GM21515 (cell line): Measurements from ENCODE around the gene TMF1.
A peak's percentile ranks its signal among the peaks of the same experiment; 100 is the strongest.

Source experiments
- ATAC-seq: cut with Tn5 transposase; IDR thresholded peaks from one replicate; pipeline ENCODE4 v1.9.1; 2021; ENCODE audit not compliant: unreplicated experiment

TMF1 gene, protein sequence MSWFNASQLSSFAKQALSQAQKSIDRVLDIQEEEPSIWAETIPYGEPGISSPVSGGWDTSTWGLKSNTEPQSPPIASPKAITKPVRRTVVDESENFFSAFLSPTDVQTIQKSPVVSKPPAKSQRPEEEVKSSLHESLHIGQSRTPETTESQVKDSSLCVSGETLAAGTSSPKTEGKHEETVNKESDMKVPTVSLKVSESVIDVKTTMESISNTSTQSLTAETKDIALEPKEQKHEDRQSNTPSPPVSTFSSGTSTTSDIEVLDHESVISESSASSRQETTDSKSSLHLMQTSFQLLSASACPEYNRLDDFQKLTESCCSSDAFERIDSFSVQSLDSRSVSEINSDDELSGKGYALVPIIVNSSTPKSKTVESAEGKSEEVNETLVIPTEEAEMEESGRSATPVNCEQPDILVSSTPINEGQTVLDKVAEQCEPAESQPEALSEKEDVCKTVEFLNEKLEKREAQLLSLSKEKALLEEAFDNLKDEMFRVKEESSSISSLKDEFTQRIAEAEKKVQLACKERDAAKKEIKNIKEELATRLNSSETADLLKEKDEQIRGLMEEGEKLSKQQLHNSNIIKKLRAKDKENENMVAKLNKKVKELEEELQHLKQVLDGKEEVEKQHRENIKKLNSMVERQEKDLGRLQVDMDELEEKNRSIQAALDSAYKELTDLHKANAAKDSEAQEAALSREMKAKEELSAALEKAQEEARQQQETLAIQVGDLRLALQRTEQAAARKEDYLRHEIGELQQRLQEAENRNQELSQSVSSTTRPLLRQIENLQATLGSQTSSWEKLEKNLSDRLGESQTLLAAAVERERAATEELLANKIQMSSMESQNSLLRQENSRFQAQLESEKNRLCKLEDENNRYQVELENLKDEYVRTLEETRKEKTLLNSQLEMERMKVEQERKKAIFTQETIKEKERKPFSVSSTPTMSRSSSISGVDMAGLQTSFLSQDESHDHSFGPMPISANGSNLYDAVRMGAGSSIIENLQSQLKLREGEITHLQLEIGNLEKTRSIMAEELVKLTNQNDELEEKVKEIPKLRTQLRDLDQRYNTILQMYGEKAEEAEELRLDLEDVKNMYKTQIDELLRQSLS

DNA sequence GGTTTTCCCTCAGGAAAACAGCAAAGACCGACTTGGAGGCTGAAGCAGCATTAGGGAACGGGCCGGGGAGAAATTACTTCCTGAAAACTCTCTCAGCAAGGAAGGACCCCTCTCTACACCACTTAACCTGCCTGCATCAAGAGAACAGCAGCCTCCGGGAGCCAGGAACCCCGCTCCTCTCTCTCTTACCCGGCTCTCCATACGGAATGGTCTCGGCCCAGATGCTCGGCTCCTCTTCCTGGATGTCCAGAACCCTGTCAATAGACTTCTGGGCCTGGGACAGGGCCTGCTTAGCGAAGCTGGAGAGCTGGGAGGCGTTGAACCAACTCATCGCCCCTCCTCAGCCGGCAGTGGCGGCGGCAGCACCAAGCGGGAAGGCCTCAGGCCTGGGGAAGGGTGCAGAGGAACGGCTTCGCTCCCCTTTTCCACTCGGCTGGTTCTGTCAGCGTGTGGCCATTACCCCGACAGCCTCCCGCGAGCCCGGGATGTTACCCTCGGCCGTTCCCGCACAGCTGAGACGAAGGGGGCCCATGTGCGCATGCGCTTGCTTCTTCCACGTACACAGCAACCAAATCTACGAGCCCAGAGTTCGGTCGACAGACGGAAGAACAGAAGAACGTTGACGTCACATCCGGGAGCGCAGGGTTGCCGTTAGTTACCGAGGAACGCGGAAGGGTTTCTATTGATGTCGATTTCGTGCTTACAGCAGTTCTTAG, at the start of gene TMF1:
TMF1 (minus strand) TSS at position 578 of the 716 bp plus-strand sequence; CDS start at position 331, 247 bp downstream.
- peak; percentile 97 for ATAC-seq

DNA sequence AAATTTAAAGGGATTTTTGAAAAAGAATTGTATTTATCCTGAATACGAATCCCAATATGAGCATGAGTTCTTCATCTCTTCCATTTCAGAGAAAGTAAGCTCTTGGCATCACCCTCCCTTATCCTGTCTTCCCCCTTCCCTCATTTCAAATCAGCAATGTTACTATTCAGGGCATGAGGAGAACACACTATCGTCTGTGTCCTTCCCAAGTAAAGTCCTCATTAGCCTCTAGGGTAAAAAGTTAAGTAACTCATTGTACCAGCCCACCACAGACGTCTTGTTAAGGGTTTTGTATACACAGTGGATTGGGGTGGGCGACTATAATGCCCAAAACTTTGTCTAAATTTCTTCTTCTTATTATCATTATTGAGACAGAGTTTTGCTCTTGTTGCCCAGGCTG, 47.4 kb upstream of the TMF1 start:
- no peak for ATAC-seq

DNA sequence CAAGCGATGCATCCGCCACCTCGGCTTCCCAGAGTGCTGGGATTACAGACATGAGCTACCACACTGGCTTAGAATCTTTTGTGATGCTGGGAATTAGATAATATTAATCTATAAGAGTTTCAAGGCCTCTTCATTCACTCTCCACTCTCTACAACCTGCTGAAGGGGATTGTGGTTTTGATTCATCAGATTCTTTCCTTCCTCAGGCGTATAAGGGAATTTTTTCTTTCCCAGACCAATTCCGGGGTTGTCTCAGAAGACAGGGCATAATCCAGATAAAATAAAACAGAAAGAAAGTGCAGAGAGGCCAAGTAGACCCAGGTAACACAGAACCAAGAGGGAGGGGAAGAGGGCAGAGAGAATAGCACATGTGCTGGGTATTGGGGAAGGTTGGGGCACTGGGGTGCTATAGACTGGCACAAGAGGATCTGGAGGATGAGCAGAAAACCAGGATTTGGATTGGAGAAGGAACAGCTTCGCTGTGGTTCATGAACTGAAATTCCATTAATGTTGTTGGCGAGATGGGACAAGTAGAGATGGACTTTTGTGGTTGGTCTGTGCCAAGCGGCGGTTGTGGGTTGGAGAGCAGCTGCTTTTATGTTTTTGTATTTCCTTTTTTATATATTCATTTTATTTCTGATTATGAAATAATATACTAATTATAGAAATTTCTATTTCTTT, 45.4 kb upstream of the TMF1 start:
- ATAC-seq = no peak

DNA sequence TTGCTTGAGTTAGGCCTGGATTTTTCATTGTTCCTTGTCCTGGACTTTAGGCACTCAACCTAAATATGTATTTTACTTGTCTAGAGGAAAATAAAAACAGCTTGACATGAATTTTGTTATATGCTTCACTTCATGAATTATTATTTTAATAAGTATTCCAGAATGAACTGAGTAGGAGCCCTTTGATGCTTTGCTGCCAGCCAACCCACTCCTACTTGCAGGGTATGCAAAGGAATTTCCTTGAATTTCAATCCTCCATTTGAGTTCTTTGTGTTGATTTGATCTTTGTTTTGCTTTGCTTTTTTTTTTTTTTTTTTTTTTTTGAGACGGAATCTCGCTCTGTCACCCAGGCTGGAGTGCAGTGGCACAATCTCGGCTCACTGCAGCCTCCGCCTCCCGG, 44.2 kb upstream of the TMF1 start:
- ATAC-seq = no peak

DNA sequence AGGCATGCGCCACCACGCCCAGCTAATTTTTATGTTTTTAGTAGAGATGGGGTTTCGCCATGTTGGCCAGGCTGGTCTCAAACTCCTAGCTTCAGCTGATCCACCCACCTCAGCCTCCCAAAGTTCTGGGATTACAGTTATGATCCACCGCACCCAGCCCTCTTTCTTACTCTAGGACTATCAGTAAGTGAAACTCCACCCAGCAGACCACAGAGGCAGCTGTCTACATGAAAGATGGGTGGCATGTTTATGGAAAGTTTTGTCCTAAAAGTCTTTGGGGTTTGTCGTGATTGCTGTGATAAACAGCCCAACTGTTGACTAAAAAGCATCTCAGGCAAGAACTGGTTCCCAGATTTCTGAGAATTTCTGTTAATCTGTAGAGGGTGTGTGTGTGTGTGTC, 43.5 kb upstream of the TMF1 start:
- no peak for ATAC-seq

DNA sequence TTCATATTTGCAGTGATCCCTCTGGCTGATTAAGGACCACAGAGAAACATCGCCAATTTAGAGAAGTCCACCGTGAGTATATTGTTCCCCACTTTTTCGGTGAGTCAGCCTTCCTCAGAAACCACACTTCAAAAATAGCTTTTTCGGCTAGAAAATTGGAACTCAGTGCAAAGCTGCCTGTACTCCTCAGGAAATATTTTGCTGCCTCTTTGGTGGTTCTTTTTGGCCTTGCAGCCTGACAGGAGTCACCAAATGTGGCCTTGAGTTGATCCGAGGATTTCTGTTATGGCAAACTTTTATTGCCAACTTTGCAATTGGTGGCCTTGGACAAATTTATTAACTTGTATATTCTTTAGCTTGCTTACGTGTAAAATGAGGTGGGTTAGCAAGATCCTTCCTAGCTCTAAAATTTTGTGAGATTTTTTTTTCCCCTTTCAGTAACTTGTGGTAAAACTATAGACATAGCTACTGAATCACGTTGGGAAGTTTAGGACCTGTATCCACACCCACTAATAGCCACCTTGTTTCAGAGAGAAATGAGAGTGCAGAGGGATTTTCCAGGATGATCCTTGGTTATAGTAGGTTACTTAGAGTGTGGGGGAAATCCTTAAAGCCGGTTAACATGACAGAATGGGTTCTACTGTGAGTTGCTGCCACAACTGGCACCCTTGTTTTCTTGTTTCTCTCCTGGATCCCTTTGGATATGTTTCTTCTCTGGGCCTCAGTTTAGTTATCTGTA, 42.5 kb upstream of the TMF1 start:
- no peak for ATAC-seq

DNA sequence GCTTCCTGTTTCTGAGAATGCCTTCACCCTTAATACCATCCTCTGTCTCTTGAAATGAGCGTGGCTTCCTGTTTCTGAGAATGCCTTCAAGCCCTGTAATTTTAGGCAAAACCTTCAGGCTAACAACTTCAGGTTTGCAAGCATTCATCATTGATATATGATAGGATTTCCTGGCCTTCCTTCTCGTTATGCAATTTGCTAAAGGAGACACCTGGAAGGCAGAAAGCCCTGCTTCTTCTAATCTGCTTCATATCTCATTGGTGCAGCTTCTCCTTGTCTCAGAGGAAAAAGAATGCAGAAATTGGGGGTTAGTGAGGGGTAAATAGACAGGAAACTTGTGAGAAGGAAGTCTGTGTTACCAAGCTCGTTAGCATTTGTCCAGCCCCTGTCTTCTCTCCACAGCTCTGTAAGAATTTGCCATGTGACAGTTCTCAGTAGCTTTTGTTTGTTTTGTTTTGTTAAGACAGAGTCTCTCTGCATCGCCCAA, 39.9 kb upstream of the TMF1 start:
- ATAC-seq = peak; percentile 66

DNA sequence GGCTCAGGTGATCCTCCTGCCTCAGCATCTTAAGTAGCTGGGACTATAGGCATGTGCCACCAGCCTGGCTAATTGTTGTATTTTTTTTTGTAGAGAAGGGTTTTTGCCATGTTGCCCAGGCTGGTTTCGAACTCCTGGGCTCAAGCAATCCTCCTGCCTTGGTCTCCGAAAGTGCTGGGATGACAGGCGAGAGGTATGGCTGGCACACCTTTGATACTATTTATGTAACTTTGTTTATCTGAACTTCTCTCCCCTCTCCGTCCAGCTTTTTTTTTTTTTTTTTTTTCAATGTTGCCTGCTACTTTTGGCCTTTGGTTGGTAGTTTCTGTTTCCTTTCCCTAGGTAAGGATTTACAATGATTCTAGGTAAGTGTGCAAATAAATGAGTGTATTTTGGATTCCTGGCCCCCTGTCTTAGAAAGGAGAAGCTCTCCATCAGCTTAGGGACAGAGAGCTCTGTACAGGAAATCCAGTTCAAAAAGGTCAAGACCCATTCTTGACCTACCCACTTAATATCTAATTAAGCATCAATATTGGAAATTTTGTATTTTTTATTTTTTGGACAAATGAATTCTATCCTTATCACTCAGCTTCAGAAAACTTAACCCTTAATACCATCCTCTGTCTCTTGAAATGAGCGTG, 39.4 kb upstream of the TMF1 start:
- peak; percentile 2 for ATAC-seq

DNA sequence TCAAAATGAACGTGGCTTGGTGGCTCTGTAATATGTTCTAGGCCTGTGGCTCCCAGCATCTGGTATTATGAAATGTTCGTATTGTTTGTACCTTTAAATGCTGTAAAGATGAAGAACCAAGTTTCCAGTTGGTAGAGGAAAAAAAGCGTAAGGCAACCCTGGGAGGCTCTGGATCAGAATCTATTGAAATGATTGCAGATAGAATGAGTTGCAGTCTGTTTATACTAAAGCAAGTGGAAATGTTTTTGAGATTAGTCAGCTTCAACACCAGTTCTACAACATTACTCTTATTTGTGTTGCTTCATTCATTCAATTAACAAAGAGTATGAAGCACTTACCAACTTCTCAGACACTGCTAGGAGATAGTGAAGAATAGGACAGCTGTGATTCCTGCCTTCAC, 37.9 kb upstream of the TMF1 start:
- ATAC-seq = no peak

DNA sequence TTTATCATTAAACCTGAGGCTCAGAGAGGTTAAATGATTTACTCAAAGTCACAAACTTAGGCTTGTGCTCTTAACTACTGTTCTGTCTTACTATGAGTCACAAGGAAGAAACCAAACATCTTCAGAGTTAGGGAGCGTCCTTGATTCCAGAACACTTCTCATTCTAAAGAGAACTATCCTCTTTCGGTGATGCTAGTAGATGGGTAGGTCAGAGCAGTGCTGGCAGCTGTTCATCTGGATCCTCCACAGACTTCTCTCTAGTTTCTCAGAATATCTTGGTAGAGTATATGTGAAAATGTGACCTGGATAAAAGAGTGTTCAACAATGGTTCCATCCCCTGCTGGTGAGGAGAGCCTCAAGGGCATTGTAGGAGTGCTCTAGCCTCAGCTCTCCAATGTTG, 35.9 kb upstream of the TMF1 start:
- ATAC-seq = peak; percentile 17

DNA sequence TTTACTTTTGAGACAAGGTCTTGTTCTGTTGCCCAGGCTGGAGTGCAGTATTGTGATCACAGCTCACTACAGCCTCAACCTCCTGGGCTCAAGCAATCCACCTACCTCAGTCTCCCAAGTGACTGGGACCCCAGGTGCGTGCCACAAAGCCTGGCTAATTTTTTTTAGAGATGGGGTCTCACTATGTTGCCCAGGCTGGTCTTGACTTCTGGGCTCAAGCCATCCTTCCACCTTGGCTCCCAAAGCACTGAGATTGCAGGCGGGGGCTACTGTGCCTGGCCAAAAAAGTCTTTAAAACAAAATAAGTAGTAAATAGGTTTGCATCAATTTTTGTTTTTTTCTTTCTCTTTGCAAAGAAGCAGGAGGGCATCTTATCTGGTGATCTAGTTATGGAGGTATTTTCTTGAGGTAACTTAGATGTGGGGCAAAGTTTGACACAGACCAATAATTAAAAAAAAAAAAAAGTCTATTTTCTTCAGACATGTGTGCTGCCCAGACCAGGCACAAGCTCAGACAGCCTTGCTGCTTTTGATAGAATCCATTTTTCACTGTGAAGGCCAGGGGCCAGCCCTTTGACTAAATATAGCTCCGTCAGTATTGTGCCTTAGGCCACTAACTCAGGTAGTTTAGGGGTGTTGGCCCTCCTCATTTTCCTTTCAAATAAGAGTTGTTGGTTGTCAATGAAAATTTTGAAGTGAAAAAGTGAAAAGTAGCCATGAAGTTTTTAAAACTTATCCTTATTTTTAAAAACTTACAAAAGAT, 35.1 kb upstream of the TMF1 start:
- ATAC-seq = no peak

DNA sequence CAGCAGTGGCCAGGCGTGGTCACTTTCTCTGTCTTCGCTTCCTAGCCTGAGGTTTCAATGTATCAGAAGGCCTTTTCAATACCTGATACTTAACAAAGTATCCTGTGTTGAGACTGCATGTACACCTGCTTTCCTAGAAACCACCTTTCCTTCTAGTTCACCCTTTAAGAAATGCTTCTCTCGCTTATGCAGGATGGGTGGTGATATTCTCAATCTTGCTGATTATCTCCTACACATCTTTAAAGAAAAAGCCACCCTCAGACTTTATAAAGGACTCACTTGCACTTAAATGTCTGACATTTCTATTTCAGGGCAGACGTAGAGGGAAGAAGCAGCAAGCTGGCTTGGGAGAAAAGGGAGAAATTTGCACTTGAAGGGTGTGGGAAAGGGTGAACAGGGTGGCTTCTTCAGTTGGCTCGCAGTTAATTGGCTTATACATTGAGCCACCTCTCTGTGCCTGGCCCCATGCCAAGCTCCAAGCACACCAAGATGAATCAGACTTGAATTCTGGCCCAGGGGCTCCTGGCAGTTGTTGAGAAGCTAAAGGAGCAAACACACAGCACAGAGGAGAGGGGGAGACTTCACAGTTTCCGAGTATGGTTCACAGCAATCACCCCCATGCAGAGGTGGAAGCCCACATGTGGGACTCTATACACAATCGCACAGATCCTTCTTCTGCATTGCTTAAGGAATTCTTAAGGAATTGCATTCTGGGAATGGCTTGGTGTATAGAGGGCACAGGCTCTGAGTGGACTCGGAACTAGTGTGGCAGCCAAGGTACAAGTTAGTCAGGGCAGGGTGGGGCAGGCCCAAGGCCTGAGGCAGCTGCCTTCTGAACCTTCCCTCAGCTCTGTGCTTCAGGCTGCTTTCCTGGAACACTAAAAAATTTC, 33.9 kb upstream of the TMF1 start:
- no peak for ATAC-seq

DNA sequence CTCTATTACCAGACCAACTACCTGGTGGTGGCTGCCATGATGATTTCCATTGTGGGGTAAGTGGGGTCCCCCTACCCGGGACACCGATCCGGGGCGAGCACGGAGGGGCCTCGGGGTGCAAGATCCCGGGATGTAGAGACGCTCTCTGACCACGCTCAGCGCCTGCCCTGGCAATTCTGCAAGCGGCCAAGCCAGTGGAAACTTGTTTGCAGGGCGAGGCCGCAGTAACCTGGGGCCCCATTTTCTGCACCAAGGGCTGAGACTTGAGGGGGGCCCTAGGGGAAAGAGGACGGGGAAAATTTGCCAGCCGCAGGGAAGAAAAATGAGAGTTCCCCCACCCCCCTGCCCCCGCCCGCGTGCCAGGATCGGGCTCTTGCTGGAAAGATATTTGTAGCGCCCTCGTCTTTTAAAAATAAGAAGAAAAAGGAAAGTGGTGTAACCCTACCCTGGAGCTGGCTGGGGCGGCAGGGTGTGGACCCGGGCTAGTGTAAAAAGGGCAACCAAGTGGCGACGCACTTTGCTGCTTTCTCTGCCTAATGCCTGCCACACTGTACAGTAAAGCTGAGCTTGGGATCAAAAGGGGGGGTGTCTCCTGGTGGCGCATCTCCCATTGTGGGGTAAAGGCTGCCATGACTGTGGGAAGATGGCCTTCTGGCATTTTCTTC, 33.2 kb upstream of the TMF1 start:
- no peak for ATAC-seq

DNA sequence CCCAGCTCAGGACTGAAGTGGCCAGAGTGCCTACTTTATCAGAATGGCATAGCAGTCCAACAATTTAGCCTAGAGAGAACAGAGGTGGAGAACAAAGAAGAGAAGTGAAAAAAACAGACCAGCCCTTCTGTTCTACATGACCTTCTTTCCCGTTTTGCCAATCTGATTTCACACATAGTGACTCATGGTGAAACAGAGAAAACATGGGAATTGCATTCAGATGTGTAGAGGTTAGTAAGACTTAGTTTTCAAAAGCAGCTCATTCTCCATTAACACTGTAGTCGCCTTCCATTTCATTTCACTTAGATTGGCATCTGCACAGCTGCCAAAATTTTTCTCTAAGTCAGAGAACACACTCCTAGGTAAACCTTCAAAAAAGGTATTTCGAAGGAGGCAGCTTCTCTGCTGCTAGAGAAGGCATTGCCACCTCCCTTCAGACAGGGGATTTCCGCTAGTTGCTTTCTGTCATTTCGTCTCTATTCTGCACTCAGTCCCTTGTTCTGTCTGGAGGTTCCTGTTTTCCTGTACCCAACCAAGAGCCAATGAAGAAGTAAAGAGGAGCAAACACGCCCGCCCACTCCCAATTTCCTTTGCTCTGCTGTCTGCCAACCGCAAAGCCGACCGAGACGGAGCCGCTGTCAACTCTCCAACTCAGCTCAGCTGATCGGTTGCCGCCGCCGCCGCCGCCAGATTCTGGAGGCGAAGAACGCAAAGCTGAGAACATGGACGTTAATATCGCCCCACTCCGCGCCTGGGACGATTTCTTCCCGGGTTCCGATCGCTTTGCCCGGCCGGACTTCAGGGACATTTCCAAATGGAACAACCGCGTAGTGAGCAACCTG, 32.4 kb upstream of the TMF1 start, which contains the start of gene ARL6IP5:
ARL6IP5 (plus strand) TSS at position 612 of the 842 bp plus-strand sequence; CDS start at position 723, 111 bp downstream.
- peak; percentile 47 for ATAC-seq

DNA sequence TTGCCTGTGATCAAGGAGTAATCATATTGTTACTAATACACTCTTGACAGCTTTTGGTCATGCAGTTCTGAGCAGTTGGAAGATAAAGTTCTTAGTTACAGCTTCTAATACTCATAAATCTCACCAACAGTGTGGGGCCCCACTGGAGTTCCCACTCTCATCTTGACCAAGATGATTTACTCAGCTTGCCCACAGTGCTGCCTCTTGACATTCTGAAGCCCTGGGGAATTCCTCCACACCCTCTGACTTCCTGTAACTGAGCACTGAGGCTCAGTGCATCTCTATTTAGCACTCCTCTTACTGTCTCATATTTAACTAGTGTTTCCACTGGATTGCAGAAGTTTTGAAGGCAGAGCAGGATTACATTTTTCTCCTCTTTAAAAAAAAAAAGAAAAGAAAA, 30.7 kb upstream of the TMF1 start:
- peak; percentile 47 for ATAC-seq

DNA sequence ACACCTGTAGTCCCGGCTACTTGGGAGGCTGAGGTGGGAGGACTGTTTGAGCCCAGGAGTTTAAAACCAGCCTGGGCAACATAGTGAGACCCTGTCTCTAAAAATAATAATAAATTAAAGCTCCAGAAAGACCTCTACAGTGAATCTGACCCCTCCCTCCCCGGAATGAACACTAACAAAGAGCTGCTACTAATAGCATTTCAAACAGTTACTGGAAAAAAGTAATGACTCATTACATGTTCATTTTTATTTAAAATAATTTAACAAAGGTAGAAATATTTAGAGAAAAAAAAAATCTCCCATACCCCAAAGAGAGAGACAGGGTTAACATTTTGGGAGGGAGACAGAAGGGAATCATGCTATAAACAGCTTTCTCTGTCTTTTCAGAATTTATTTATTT, 30.2 kb upstream of the TMF1 start:
- no peak for ATAC-seq
